Stimulated activated CD8-positive, alpha-beta memory T cell treated with anti-CD3 and anti-CD28 coated beads, Interleukin-4, amount 100 ng/mL, for 48 hours (primary cell): ENCODE data around the gene NALCN.

Source experiments
- DNase-seq: peaks from one replicate; pipeline ENCODE4 v3.0.0-alpha.2; 2020

The NALCN gene

DNA sequence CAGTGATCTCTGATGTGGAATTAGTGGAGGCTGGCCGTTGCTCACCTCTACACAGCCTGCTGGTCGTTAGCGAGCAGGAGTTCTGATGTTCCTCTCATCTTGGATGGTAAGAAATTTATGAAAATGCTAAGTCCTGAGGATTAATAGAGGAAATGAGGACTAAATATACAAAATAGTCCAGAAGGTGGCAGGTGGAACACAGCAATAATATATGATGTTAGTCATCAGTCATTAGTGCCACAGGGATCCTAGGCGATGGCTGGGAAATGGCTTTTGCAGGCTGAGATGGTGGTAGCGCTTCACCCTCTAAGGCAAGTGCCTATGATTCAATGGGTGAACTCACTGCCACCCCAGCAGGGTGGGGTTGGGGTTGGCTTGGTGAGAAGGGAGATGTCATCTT lies 403.1 kb downstream of the NALCN start:
- no peak for DNase-seq

DNA sequence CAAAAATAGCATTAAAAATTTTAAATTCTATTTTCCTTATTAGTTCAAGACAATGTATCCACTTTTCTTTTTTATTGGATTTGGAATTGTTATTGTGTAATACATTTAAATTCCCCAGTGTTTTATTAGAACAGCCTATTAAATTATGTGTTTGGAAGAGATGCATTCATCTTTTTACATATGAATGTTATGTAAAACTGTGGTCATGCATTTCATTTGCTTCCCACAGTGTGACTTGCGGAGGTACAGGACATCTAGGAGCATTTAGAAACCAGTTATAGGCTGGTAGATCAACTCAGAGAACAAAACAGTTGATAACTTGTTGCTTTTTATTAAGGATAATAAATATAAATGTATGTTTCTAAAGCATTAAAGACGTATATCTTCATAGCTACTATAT lies 406.2 kb downstream of the NALCN start:
- no peak for DNase-seq

DNA sequence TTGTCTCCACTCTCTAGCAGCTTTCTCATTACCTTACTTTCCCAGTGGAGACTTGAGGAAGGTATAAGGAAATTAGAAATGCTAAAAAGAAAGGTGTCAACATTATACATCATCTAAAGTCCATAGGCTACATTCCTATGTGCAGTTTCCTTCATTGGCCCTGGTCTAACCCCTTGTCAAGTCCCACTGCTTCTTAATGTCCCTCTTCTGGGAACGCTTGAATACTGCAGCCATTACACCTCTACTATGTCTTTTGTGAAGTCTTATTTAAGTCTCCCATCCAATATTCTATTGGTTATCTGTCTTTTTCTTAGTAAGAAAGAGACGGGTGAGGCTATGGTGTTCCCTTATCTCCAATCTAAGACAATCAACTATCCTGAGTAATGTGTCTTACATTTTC lies 409.1 kb downstream of the NALCN start:
- no peak for DNase-seq
